CD4-positive, CD25-positive, alpha-beta regulatory T cell (primary cell): ENCODE data around the gene FAM53B. TPM values are rescaled to one million over a fixed set of nuclear protein-coding genes. Genes with fewer than 3 reads are reported as not detected.
A peak's percentile ranks its signal among the peaks of the same experiment; 100 is the strongest.

Source experiments
- ATAC-seq, 2 donors: fragments of 150-1000 bp; cut with Tn5 transposase; one replicate each; pipeline ENCODE4 v1.10.0; 2021; ENCODE audit warnings: low read depth in 2 of 2, moderate number of reproducible peaks in 2 of 2, moderate library complexity in 1 of 2
- DNase-seq, 3 donors: peaks; one replicate each; pipeline versions ENCODE4 v3.0.0 to v3.0.0-alpha.2; 2012 to 2022; ENCODE audit warnings: mixed read lengths in 1 of 3
- H3K27ac ChIP-seq: one replicate; pipeline ENCODE4 v1.7.0; 2013; ENCODE audit warnings: mild to moderate bottlenecking, low read length; ENCODE audit not compliant: insufficient read depth, poor library complexity, severe bottlenecking
- H3K27me3 ChIP-seq: one replicate; pipeline ENCODE4 v1.7.0; 2013; ENCODE audit warnings: low read length; ENCODE audit not compliant: control insufficient read depth, insufficient read depth
- H3K36me3 ChIP-seq: one replicate; pipeline ENCODE4 v1.7.0; 2013; ENCODE audit warnings: mild to moderate bottlenecking, low read length, moderate library complexity; ENCODE audit not compliant: control insufficient read depth, insufficient read depth
- H3K4me1 ChIP-seq: 2 replicates; pipeline ENCODE4 v1.7.0; 2013; ENCODE audit warnings: mild to moderate bottlenecking, low read length; ENCODE audit not compliant: insufficient read depth, control insufficient read depth, poor library complexity, severe bottlenecking
- H3K4me3 ChIP-seq: one replicate; pipeline ENCODE4 v1.7.0; 2013; ENCODE audit warnings: low read depth, mild to moderate bottlenecking, low read length, moderate library complexity
- H3K9me3 ChIP-seq, 2 experiments: 1 replicate in 1 of 2; 2 replicates in 1 of 2; pipeline ENCODE4 v1.7.0; 2013; ENCODE audit warnings: low read length in 2 of 2, mild to moderate bottlenecking in 1 of 2, moderate library complexity in 1 of 2; ENCODE audit not compliant: control insufficient read depth in 2 of 2
- H3K27ac Mint-ChIP-seq, 3 donors: one replicate each; pipeline ENCODE4 v1.8.0; 2020 to 2022; ENCODE audit warnings: mild to moderate bottlenecking in 3 of 3, mixed read lengths in 3 of 3, moderate library complexity in 2 of 3
- H3K27me3 Mint-ChIP-seq: one replicate; pipeline ENCODE4 v1.8.0; 2022; ENCODE audit warnings: mild to moderate bottlenecking, mixed read lengths
- H3K36me3 Mint-ChIP-seq: one replicate; pipeline ENCODE4 v1.8.0; 2020; ENCODE audit warnings: mixed read lengths
- H3K4me1 Mint-ChIP-seq, 4 donors: one replicate each; pipeline ENCODE4 v1.8.0; 2020 to 2022; ENCODE audit warnings: mixed read lengths in 4 of 4, mild to moderate bottlenecking in 1 of 4
- H3K4me3 Mint-ChIP-seq, 4 donors: one replicate each; pipeline ENCODE4 v1.8.0; 2020 to 2022; ENCODE audit warnings: mild to moderate bottlenecking in 4 of 4, mixed read lengths in 4 of 4, moderate library complexity in 3 of 4
- H3K9me3 Mint-ChIP-seq, 7 donors: one replicate each; pipeline ENCODE4 v1.8.0; 2020 to 2022; ENCODE audit warnings: mixed read lengths in 7 of 7, mild to moderate bottlenecking in 3 of 7, moderate library complexity in 2 of 7
- polyA plus RNA-seq, 4 donors: library from polyadenylated mRNA; unstranded; fragments of 300-500 nt; fragmentation: Illumina TruSeq; gene quantifications; one replicate each; pipeline ENCODE4 v1.2.3, GENCODE V29; 2021
- total RNA-seq: library from RNA; stranded (reverse); gene quantifications from one replicate; pipeline ENCODE4 v1.2.3, GENCODE V29; 2022

FAM53B gene
- total and polyA plus RNA-seq, 5 donors from 2014 or later: 5.8 to 116 (median 15.0) TPM

DNA sequence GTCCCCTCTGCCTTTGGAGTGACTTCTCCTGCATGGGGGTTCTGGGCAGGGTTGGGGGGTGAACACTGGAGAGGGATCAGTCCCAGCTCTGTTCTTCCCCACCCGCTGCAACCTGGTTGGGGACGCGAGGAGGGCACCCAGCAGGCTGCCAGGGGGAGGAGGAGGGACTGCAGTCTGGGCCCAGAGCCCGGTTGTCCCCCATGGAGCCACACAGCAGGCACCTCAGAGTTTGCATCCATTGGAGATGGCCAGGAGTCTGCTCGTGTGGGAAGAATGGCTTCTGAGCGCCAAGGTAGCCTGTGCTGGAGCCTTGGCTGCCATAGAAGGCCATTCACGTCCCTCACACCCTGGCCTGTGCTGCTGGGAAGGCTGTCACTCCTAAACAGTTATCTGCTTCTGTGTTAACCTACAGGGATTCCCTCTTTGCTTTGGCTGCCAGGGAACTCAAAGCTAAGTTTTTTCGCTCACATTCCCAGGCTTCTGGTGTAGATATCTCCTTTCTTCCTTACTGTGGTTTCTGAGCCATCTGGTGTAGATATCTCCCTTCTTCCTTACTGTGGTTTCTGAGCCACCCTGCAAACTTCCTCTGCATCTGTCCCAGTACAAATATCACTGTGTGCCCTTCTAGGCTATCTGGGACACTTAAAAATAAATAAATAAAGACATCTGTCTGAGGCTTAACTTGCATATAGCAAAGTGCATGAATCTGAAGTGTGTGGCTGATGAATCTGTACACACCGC lies 148.9 kb downstream of the FAM53B start:
- H3K4me3 Mint-ChIP-seq: no peak overlapping the region
- no peaks in the 10 kb centered on the region for H3K27me3 ChIP-seq
- no peak overlapping the region for H3K4me3 ChIP-seq
- peaks cover 0 to 6% (median 1%) of the 10 kb centered on the region in 4 donors for H3K4me1 Mint-ChIP-seq
- H3K36me3 ChIP-seq: peaks cover 4% of the 10 kb centered on the region
- H3K36me3 Mint-ChIP-seq: peaks cover 8% of the 10 kb centered on the region
- peaks cover 0 to 5% (median 0%) of the 10 kb centered on the region in 7 donors for H3K9me3 Mint-ChIP-seq
- H3K27me3 Mint-ChIP-seq: no peaks in the 10 kb centered on the region
- no peak overlapping the region for H3K27ac ChIP-seq
- H3K4me1 ChIP-seq: no peaks in the 10 kb centered on the region
- ATAC-seq: no peak
- H3K9me3 ChIP-seq: no peaks in the 10 kb centered on the region
- no peak for DNase-seq
- H3K27ac Mint-ChIP-seq: no peak overlapping the region

DNA sequence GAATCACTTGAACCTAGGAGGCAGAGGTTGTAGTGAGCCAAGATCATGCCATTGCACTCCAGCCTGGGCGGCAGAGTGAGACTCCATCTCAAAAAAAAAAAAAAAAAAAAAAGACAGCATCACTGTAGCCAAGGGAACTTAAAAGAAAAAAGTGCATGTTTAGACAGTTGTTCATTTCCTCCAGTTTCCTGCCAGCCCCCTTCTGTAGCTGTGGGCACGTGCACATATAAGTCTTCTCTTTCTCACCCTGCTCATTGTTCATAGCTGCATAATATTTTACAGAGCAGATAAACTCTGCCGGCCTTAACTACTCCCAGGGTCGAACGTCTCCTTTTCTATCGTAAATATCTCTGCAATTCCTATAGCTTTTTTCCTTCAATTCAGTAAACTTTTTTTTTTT lies 149.9 kb downstream of the FAM53B start:
- ATAC-seq (no peak), DNase-seq (no peak)
- Histone ChIP-seq H3K27me3 (no peaks in the 10 kb centered on the region), H3K9me3 (no peaks in the 10 kb centered on the region), H3K4me3 (no peak overlapping the region), H3K36me3 (peaks cover 4% of the 10 kb centered on the region), H3K27ac (no peak overlapping the region), H3K4me1 (no peaks in the 10 kb centered on the region)
- Mint-ChIP-seq H3K9me3 (peaks cover 0 to 5% (median 0%) of the 10 kb centered on the region in 7 donors), H3K4me3 (no peak overlapping the region), H3K27ac (peak overlapping the region in 1 of 3 donors; percentile 6), H3K36me3 (peaks cover 8% of the 10 kb centered on the region), H3K27me3 (no peaks in the 10 kb centered on the region), H3K4me1 (peaks cover 0 to 6% (median 1%) of the 10 kb centered on the region in 4 donors)

DNA sequence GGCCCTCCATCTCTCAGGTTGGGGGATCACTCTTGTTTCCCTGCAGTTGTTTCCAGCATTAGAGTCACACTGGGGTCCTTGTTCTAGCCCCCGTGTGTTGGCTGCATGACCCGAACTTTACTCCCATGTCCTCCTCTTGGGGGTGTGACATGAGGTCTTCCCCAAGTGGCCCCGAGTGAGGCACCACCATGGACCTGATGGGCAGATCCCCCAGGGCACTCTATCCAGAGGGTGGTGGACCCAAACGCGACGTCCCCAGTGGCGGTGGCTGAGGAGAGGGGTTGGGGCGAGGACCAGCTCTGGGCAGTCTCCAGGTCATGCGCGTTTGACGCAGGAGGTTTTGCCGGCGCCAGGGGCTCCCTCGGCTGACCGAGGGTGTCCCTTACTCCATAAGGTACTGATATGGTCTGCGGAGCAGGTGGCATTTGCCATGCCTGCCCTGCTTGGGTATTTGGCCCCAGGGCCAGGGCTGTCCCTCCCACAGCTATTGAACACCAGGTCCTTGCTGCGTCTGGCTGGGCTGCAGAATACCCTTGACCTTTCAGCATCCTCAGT lies 150.7 kb downstream of the FAM53B start:
- Mint-ChIP-seq H3K4me1 (peaks cover 0 to 6% (median 1%) of the 10 kb centered on the region in 4 donors), H3K27ac (peak overlapping the region in 1 of 3 donors; percentile 18), H3K4me3 (no peak overlapping the region), H3K36me3 (peaks cover 8% of the 10 kb centered on the region), H3K9me3 (peaks cover 0 to 5% (median 0%) of the 10 kb centered on the region in 7 donors), H3K27me3 (no peaks in the 10 kb centered on the region)
- H3K36me3 ChIP-seq: peaks cover 4% of the 10 kb centered on the region
- no peaks in the 10 kb centered on the region for H3K27me3 ChIP-seq
- H3K4me3 ChIP-seq: no peak overlapping the region
- no peaks in the 10 kb centered on the region for H3K4me1 ChIP-seq
- ATAC-seq (no peak), DNase-seq (no peak)
- H3K27ac ChIP-seq: no peak overlapping the region
- no peaks in the 10 kb centered on the region for H3K9me3 ChIP-seq

DNA sequence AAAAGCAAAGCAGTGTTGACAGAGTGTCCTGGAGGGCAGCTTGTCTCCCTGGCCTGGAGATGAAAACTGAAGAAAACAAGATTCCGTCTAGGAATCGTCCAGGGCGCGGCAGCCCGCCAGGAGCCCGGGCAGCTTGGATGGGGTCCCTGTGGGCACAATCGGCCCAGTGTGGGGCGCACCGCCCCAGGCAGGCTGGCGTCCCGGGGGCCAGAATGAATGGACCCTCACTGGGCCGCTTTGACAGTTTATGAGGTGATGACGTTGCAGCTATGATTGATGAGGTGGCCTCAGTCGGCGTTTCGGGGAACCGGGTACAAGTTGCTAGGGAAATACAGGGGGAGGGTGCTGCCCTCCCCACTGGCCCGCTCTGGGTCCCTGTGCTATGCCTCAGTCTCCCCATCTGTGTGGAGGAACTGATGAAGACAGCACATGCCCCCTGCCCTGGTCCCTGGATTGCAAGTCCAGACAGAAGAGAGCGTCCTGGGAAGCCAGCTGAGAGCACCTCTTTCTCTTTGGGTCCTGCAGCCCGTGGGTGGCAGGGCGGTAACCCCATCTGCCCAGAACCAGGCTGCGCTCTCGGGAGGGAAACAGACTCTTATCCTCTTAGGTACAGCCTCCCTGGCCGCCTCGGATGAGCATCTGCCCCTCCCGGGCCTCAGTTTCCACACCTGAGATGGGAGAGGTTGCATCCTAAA lies 151.3 kb downstream of the FAM53B start:
- Mint-ChIP-seq H3K4me1 (peaks cover 0 to 6% (median 1%) of the 10 kb centered on the region in 4 donors), H3K36me3 (peaks cover 8% of the 10 kb centered on the region), H3K9me3 (peaks cover 0 to 5% (median 0%) of the 10 kb centered on the region in 7 donors), H3K27me3 (no peaks in the 10 kb centered on the region), H3K27ac (no peak overlapping the region), H3K4me3 (no peak overlapping the region)
- no peak for ATAC-seq
- Histone ChIP-seq H3K27me3 (no peaks in the 10 kb centered on the region), H3K9me3 (no peaks in the 10 kb centered on the region), H3K4me1 (no peaks in the 10 kb centered on the region), H3K4me3 (no peak overlapping the region), H3K36me3 (peaks cover 4% of the 10 kb centered on the region), H3K27ac (no peak overlapping the region)
- DNase-seq: no peak

DNA sequence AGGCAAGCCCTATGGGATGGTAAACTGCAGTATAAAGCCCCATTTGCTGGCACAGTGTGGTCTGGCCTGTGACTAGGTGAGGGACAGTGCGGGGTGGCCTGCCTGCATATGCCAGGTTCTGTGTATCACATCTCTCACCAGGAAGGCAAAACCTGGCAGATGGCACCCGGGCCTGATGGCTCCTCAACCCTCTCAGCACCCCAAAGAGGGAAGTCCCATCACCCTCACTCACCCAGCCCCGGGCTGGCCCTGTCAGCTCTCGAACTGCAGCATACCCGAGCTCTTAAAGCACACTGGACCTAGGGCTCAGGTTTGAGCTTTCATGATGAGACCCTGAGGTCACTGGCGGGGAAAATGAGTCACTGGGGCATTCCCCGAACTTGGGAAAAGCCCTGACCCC lies 152.1 kb downstream of the FAM53B start:
- DNase-seq: no peak

DNA sequence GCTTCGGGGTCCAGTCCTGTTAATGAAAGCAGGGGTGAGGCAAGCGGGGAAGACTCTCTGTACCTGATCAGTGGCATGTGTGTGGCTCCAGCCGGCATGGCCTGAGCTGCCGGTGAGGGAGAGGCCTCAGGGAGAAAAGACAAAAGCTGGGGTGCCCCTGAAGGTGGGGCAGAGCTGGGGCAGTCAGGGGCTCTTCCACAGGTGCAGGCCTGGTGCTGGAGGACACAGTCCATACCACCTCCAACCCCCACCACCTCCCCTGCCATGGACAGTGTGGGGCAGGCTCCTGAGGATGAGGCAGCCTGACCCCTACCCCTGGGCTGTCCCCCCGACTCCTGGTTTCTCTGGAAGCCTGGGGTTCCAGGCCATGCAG lies 153.1 kb downstream of the FAM53B start:
- DNase-seq (no peak), ATAC-seq (no peak)
- Histone ChIP-seq H3K9me3 (no peaks in the 10 kb centered on the region), H3K4me1 (no peaks in the 10 kb centered on the region), H3K4me3 (no peak overlapping the region), H3K36me3 (peaks cover 4% of the 10 kb centered on the region), H3K27ac (no peak overlapping the region), H3K27me3 (no peaks in the 10 kb centered on the region)
- Mint-ChIP-seq H3K9me3 (peaks cover 0 to 5% (median 0%) of the 10 kb centered on the region in 7 donors), H3K27ac (no peak overlapping the region), H3K27me3 (no peaks in the 10 kb centered on the region), H3K4me1 (peaks cover 0 to 6% (median 1%) of the 10 kb centered on the region in 4 donors), H3K36me3 (peaks cover 8% of the 10 kb centered on the region), H3K4me3 (no peak overlapping the region)

More for the DNA sequence above, 152.1 kb downstream of the FAM53B start:
- H3K4me3 ChIP-seq: no peak overlapping the region
- H3K27me3 ChIP-seq: no peaks in the 10 kb centered on the region
- Mint-ChIP-seq H3K36me3 (peaks cover 8% of the 10 kb centered on the region), H3K27me3 (no peaks in the 10 kb centered on the region), H3K4me3 (no peak overlapping the region), H3K9me3 (peaks cover 0 to 5% (median 0%) of the 10 kb centered on the region in 7 donors), H3K27ac (no peak overlapping the region), H3K4me1 (peaks cover 0 to 6% (median 1%) of the 10 kb centered on the region in 4 donors)
- no peaks in the 10 kb centered on the region for H3K4me1 ChIP-seq
- H3K27ac ChIP-seq: no peak overlapping the region
- no peak for ATAC-seq
- no peaks in the 10 kb centered on the region for H3K9me3 ChIP-seq
- H3K36me3 ChIP-seq: peaks cover 4% of the 10 kb centered on the region

DNA sequence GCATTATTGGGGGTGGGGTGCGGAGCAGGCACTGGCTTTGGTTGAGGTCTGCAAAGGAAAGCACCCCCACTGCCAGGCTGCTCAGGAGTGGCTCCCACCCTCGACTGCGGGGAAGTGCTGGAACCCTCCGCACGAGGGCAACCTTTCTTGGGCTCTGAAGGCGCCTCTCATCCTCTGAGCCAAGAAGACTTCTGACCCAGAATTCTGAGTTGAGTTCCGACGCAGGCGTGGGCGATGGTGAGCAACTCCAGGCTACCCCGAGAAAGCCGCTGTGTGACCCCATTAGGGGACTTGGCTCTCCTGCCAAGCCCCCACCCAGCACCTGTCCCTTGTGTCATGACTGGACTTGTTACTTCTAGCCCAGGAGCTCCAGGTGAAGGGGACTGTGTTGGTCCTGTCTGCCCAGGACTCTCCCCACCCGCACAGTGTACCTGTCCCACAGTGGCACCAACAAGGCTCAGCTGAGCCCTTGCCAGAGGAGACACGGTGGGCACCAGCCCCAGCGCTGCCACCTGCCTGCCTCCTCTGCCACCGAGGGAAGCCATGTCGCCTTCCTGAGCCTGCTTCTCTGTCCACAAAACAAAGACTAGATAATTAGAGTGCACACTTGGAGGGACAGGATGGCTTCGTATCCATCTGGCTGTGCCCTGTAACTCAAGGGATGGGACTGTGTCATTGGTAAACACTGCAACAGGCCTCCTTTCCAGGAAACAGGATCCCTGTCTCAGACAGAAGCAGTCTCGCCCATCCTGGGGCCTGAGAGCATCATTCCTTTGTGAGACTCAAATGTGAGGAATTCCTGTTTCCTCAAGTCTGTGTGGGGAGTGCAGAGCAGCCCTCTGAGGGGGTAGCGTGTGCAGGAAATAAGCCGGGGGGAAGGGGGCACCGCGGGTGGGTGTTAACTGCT lies 153.7 kb downstream of the FAM53B start:
- H3K36me3 ChIP-seq: peaks cover 4% of the 10 kb centered on the region
- no peaks in the 10 kb centered on the region for H3K27me3 ChIP-seq
- H3K27ac ChIP-seq: no peak overlapping the region
- Mint-ChIP-seq H3K27me3 (no peaks in the 10 kb centered on the region), H3K9me3 (peaks cover 0 to 5% (median 0%) of the 10 kb centered on the region in 7 donors), H3K4me3 (no peak overlapping the region), H3K36me3 (peaks cover 8% of the 10 kb centered on the region), H3K4me1 (peaks cover 0 to 6% (median 1%) of the 10 kb centered on the region in 4 donors), H3K27ac (no peak overlapping the region)
- ATAC-seq (no peak), DNase-seq (no peak)
- H3K4me1 ChIP-seq: no peaks in the 10 kb centered on the region
- H3K4me3 ChIP-seq: no peak overlapping the region
- no peaks in the 10 kb centered on the region for H3K9me3 ChIP-seq
